Measurements from ENCODE around the gene LIMS1. TPM values are rescaled to one million over a fixed set of nuclear protein-coding genes. Genes with fewer than 3 reads are reported as not detected.
A peak's percentile ranks its signal among the peaks of the same experiment; 100 is the strongest.

LIMS1 gene, protein sequence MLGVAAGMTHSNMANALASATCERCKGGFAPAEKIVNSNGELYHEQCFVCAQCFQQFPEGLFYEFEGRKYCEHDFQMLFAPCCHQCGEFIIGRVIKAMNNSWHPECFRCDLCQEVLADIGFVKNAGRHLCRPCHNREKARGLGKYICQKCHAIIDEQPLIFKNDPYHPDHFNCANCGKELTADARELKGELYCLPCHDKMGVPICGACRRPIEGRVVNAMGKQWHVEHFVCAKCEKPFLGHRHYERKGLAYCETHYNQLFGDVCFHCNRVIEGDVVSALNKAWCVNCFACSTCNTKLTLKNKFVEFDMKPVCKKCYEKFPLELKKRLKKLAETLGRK
- polyA plus RNA-seq (2011; rRNA removed), result 87.3 and 95.0 TPM in 2 replicates
- polyA minus RNA-seq (2011; rRNA and poly(A)+ RNA removed), result 108 and 116 TPM in 2 replicates

- H3K27ac ChIP-seq (ENCODE audit: low read depth, low read length), result peak within 1 kb of the TSS; percentile 89
- peak within 1 kb of the TSS; percentile 78 for H3K4me3 ChIP-seq (ENCODE audit: low read depth, low read length)
- TF ChIP-seq, protein P1, sequence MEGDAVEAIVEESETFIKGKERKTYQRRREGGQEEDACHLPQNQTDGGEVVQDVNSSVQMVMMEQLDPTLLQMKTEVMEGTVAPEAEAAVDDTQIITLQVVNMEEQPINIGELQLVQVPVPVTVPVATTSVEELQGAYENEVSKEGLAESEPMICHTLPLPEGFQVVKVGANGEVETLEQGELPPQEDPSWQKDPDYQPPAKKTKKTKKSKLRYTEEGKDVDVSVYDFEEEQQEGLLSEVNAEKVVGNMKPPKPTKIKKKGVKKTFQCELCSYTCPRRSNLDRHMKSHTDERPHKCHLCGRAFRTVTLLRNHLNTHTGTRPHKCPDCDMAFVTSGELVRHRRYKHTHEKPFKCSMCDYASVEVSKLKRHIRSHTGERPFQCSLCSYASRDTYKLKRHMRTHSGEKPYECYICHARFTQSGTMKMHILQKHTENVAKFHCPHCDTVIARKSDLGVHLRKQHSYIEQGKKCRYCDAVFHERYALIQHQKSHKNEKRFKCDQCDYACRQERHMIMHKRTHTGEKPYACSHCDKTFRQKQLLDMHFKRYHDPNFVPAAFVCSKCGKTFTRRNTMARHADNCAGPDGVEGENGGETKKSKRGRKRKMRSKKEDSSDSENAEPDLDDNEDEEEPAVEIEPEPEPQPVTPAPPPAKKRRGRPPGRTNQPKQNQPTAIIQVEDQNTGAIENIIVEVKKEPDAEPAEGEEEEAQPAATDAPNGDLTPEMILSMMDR (IDR thresholded peaks at IDR 0.05; ENCODE audit: low read depth, low read length), result no peak
- CTCF ChIA-PET, result interaction anchor here (0.7 to 2.7 kb wide), 7 partner anchors 10 to 315 kb away, joined by 3 to 17 read pairs (median 4); no protein-coding TSS in a partner anchor
- peak; percentile 46 for DNase-seq (ENCODE audit: low read depth, low spot score)
- POLR2A ChIA-PET, result interaction anchor here (0.8 to 3.3 kb wide), 8 partner anchors 26 to 121 kb away, joined by 3 to 13 read pairs (median 3); no protein-coding TSS in a partner anchor
- H3K27me3 ChIP-seq (ENCODE audit: control insufficient read depth, insufficient read depth, low read length), result no peaks in the 10 kb centered on the region
- no peaks in the 10 kb centered on the region for H3K9me3 ChIP-seq (ENCODE audit: control insufficient read depth, insufficient read depth, low read length)
Observed at GRCh38 chr2:108533832-108534583, at the start of gene LIMS1. Gene LIMS1, plus strand, starts transcription at chr2:108534470. Its CDS starts 93 bp downstream, at chr2:108534563.

DNA sequence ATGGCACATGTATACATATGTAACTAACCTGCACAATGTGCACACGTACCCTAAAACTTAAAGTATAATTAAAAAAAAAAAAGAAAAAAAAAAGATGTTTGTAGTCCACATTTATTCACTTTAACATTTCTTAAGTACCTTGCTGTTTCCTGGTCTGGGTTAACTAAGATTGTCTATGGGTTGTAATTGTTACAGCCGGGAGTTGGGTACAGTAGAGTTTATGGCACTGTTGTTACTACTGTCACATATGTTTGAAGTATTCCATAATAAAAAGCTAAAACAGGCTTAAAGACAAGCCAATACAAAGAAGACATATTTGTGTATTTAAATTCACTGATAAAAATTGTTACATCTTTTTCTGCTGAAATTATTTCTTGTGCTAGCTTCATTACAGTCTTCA lies 49.0 kb upstream of the LIMS1 start:
- Histone ChIP-seq H3K9me3 (ENCODE audit: control insufficient read depth, insufficient read depth, low read length) (no peaks in the 10 kb centered on the region), H3K27me3 (ENCODE audit: control insufficient read depth, insufficient read depth, low read length) (no peaks in the 10 kb centered on the region), H3K27ac (ENCODE audit: low read depth, low read length) (no peak overlapping the region), H3K4me3 (ENCODE audit: low read depth, low read length) (no peak overlapping the region)
- TF ChIP-seq, protein P1 (IDR thresholded peaks at IDR 0.05; ENCODE audit: low read depth, low read length), result no peak
- POLR2A ChIA-PET, result no interaction called here
- DNase-seq (ENCODE audit: low read depth, low spot score), result no peak
- CTCF ChIA-PET, result no interaction called here

- Histone ChIP-seq H3K4me3 (ENCODE audit: low read depth, low read length) (no peak overlapping the region), H3K9me3 (ENCODE audit: control insufficient read depth, insufficient read depth, low read length) (no peaks in the 10 kb centered on the region), H3K27me3 (ENCODE audit: control insufficient read depth, insufficient read depth, low read length) (no peaks in the 10 kb centered on the region), H3K27ac (ENCODE audit: low read depth, low read length) (no peak overlapping the region)
- ChIA-PET CTCF (interaction anchor here (1.3 kb wide), 1 partner anchor 94 kb away, joined by 4 read pairs; no protein-coding TSS in a partner anchor), POLR2A (no interaction called here)
- no peak for DNase-seq (ENCODE audit: low read depth, low spot score)
- TF ChIP-seq, protein P1 (IDR thresholded peaks at IDR 0.05; ENCODE audit: low read depth, low read length), result no peak
Observed at GRCh38 chr2:108490506-108491122, 43.7 kb upstream of the LIMS1 start.

DNA sequence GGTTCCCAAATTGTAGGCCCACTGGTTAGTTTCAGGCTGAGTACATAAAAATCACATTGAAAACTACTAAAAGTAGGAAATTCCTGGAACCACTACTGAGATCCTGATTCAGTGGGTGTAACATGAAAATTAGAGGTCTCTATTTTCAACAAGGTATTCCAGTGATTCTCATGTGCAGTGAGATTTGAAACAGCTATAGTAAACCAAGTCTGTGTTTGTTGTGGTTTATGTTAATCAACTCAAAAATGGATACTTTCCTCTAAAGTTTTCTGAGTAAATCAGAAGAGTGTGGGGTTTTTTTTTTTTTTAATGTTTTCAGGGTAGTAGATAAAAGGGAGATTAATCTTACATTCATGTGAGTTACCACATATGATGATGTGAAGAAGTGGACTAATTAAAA lies 42.4 kb upstream of the LIMS1 start:
- CTCF ChIA-PET, result interaction anchor here (1.7 kb wide), 1 partner anchor 92 kb away, joined by 13 read pairs; no protein-coding TSS in a partner anchor
- no peak overlapping the region for H3K27ac ChIP-seq (ENCODE audit: low read depth, low read length)

More for the DNA sequence above, 42.4 kb upstream of the LIMS1 start:
- TF ChIP-seq, protein P1 (IDR thresholded peaks at IDR 0.05; ENCODE audit: low read depth, low read length), result no peak
- no peaks in the 10 kb centered on the region for H3K27me3 ChIP-seq (ENCODE audit: control insufficient read depth, insufficient read depth, low read length)
- no peak overlapping the region for H3K4me3 ChIP-seq (ENCODE audit: low read depth, low read length)
- no peaks in the 10 kb centered on the region for H3K9me3 ChIP-seq (ENCODE audit: control insufficient read depth, insufficient read depth, low read length)
- no peak for DNase-seq (ENCODE audit: low read depth, low spot score)
- POLR2A ChIA-PET, result interaction anchor here (1.0 to 1.3 kb wide), 2 partner anchors 42 to 83 kb away, joined by 4 read pairs; partner anchors contain the start of gene GCC2
